ENCODE data around the gene ABTB2.
A peak's percentile ranks its signal among the peaks of the same experiment; 100 is the strongest.

ABTB2 gene

GRCh38 chr11:34206407-34207300 is 151.2 kb downstream of the ABTB2 start:
- DNase-seq = peak; percentile 28

GRCh38 chr11:34205326-34206035 is 152.3 kb downstream of the ABTB2 start:
- DNase-seq = no peak

- no peak for DNase-seq
These were observed 153.2 kb downstream of the ABTB2 start for GRCh38 chr11:34204396-34205279.

GRCh38 chr11:34203377-34203871 is 154.4 kb downstream of the ABTB2 start:
- no peak for DNase-seq

- no peak for DNase-seq
These were observed 156.7 kb downstream of the ABTB2 start for GRCh38 chr11:34201129-34201528.

- no peak for DNase-seq
These were observed 158.3 kb downstream of the ABTB2 start for GRCh38 chr11:34199525-34199924.

- DNase-seq = peak; percentile 18
These were observed 159.3 kb downstream of the ABTB2 start for GRCh38 chr11:34198523-34198922.

- DNase-seq = no peak
These were observed 160.6 kb downstream of the ABTB2 start for GRCh38 chr11:34197256-34197655.

GRCh38 chr11:34194576-34195335 is 163.1 kb downstream of the ABTB2 start:
- peak; percentile 54 for DNase-seq

GRCh38 chr11:34192481-34193401 is 165.1 kb downstream of the ABTB2 start:
- peak; percentile 90 for DNase-seq

- DNase-seq = no peak
These were observed 166.2 kb downstream of the ABTB2 start for GRCh38 chr11:34191578-34191977.

- no peak for DNase-seq
These were observed 167.3 kb downstream of the ABTB2 start for GRCh38 chr11:34190192-34191139.

GRCh38 chr11:34189191-34189590 is 168.6 kb downstream of the ABTB2 start:
- no peak for DNase-seq

GRCh38 chr11:34188181-34188580 is 169.6 kb downstream of the ABTB2 start:
- DNase-seq = no peak

- no peak for DNase-seq
These were observed 171.6 kb downstream of the ABTB2 start for GRCh38 chr11:34185926-34186841.

GRCh38 chr11:34184505-34185015 is 173.2 kb downstream of the ABTB2 start:
- DNase-seq = no peak

GRCh38 chr11:34183848-34184391 is 173.9 kb downstream of the ABTB2 start:
- no peak for DNase-seq

All from fibroblast of skin of right quadriceps (primary cell).